ENCODE data around the gene UGGT1.

Gene UGGT1, protein sequence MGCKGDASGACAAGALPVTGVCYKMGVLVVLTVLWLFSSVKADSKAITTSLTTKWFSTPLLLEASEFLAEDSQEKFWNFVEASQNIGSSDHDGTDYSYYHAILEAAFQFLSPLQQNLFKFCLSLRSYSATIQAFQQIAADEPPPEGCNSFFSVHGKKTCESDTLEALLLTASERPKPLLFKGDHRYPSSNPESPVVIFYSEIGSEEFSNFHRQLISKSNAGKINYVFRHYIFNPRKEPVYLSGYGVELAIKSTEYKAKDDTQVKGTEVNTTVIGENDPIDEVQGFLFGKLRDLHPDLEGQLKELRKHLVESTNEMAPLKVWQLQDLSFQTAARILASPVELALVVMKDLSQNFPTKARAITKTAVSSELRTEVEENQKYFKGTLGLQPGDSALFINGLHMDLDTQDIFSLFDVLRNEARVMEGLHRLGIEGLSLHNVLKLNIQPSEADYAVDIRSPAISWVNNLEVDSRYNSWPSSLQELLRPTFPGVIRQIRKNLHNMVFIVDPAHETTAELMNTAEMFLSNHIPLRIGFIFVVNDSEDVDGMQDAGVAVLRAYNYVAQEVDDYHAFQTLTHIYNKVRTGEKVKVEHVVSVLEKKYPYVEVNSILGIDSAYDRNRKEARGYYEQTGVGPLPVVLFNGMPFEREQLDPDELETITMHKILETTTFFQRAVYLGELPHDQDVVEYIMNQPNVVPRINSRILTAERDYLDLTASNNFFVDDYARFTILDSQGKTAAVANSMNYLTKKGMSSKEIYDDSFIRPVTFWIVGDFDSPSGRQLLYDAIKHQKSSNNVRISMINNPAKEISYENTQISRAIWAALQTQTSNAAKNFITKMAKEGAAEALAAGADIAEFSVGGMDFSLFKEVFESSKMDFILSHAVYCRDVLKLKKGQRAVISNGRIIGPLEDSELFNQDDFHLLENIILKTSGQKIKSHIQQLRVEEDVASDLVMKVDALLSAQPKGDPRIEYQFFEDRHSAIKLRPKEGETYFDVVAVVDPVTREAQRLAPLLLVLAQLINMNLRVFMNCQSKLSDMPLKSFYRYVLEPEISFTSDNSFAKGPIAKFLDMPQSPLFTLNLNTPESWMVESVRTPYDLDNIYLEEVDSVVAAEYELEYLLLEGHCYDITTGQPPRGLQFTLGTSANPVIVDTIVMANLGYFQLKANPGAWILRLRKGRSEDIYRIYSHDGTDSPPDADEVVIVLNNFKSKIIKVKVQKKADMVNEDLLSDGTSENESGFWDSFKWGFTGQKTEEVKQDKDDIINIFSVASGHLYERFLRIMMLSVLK (N-terminal part only)

GRCh38 chr2:128090945-128091725 lies at the start of gene UGGT1:
TSS of gene UGGT1 (plus strand) at chr2:128091200. CDS start at chr2:128091358, 158 bp downstream.
- CTCF ChIA-PET: interaction anchor here (0.6 to 1.0 kb wide), 4 partner anchors 10 to 27 kb away, joined by 3 to 5 read pairs (median 4); no protein-coding TSS in a partner anchor
- POLR2A ChIA-PET (ENCODE audit: low non-redundant PET): interaction anchor here (0.5 kb wide), 1 partner anchor 102 kb away, joined by 4 read pairs; no protein-coding TSS in a partner anchor
- TF ChIP-seq CTCF (conservative IDR thresholded peaks at IDR 0.05; ENCODE audit: low read depth): no peak
- peak within 1 kb of the TSS; percentile 86 for H3K27ac ChIP-seq
- peak; percentile 94 for DNase-seq (ENCODE audit: low spot score)

DNA sequence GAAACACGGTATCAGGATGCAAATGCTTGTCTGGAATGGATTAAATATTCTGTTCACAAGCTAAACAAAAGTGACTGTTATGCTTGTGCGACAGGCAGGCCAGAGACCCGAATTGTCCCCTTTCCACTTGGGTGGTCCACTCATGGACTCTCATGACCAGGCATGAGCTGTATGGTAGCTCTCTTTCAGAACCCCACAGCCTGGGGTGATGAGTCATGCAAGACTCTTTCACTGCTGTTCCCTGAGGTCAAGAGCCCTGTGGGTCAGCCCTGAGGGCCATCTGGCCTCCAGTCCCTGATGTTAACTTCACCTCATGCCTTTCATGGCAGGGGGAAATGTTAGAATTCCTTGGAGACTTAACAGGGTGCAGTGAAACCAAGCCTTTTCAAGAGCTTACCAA lies 49.4 kb upstream of the UGGT1 start:
- DNase-seq (ENCODE audit: low spot score): no peak
- CTCF ChIA-PET: no interaction called here
- POLR2A ChIA-PET (ENCODE audit: low non-redundant PET): interaction anchor here (0.6 kb wide), 1 partner anchor 191 kb away, joined by 3 read pairs; no protein-coding TSS in a partner anchor
- H3K27ac ChIP-seq: no peak overlapping the region
- no peak for TF ChIP-seq CTCF (conservative IDR thresholded peaks at IDR 0.05; ENCODE audit: low read depth)

- DNase-seq (ENCODE audit: low spot score): no peak
- CTCF ChIA-PET: no interaction called here
- POLR2A ChIA-PET (ENCODE audit: low non-redundant PET): no interaction called here
- H3K27ac ChIP-seq: no peak overlapping the region
- no peak for TF ChIP-seq CTCF (conservative IDR thresholded peaks at IDR 0.05; ENCODE audit: low read depth)
Measured at GRCh38 chr2:128043041-128043440, 48.0 kb upstream of the UGGT1 start.

- ChIA-PET POLR2A (ENCODE audit: low non-redundant PET) (no interaction called here), CTCF (interaction anchor here (0.6 to 2.7 kb wide), 2 partner anchors 10 to 368 kb away, joined by 3 to 13 read pairs; no protein-coding TSS in a partner anchor)
- no peak overlapping the region for H3K27ac ChIP-seq
- no peak for TF ChIP-seq CTCF (conservative IDR thresholded peaks at IDR 0.05; ENCODE audit: low read depth)
- no peak for DNase-seq (ENCODE audit: low spot score)
Measured at GRCh38 chr2:128053331-128053730, 37.7 kb upstream of the UGGT1 start.

GRCh38 chr2:128054104-128054885 lies 36.7 kb upstream of the UGGT1 start:
- no peak for TF ChIP-seq CTCF (conservative IDR thresholded peaks at IDR 0.05; ENCODE audit: low read depth)
- ChIA-PET CTCF (interaction anchor here (0.6 to 2.7 kb wide), 3 partner anchors 9 to 60 kb away, joined by 4 to 13 read pairs (median 4); no protein-coding TSS in a partner anchor), POLR2A (ENCODE audit: low non-redundant PET) (no interaction called here)

More at GRCh38 chr2:128054104-128054885, 36.7 kb upstream of the UGGT1 start:
- no peak for DNase-seq (ENCODE audit: low spot score)
- no peak overlapping the region for H3K27ac ChIP-seq
